Sigmoid colon (tissue), 4 donors: ENCODE results near the gene IGDCC3.

Experiments used
- CTCF ChIP-seq, 4 experiments: fragments of 450-650 bp in 3 of 4; fragments of 200-600 bp in 1 of 4; IDR thresholded peaks; one replicate each; pipeline ENCODE4 v1.5.1; 2016 to 2019; ENCODE audit warnings: antibody characterized with exemption in 4 of 4, mild to moderate bottlenecking in 3 of 4, moderate library complexity in 2 of 4
- POLR2AphosphoS5 ChIP-seq, 4 donors: sonication (generic); formaldehyde crosslinking; IDR thresholded peaks; one replicate each; pipeline ENCODE4 v1.6.1; 2017; ENCODE audit warnings: antibody characterized with exemption in 4 of 4

- TF ChIP-seq CTCF (IDR thresholded peaks at IDR 0.05): no peak
- no peak for TF ChIP-seq POLR2AphosphoS5 (IDR thresholded peaks at IDR 0.05)
Measured at GRCh38 chr15:65372787-65373067, 5.1 kb downstream of the IGDCC3 start.
